ENCODE measurements around the gene CPLX1. TPM values are rescaled to one million over a fixed set of nuclear protein-coding genes. Genes with fewer than 3 reads are reported as not detected.
A peak's percentile ranks its signal among the peaks of the same experiment; 100 is the strongest.

The CPLX1 gene
- total and polyA plus RNA-seq, 12 donors: 1.7 to 25.3 (median 7.5) TPM

DNA sequence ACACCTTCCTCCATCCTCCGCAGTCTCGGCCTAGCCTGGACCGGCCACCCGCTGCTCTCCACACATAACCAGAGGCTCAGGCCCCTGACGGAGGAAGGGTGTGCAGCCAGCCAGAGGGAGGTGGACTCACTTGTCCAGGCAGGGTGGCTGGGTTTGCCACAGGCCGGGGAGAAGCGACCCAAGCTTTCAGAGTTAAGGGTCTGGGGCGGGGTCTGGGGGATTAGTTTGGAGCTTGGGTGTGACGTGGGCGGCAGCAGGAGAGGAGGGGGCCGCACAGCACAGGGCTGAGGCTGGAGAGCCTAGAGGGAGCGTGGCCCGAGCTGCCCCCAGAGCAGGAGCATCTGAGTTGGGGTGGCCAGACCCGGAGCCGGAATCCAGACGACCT lies 22.4 kb upstream of the CPLX1 start:
- H3K9me3 ChIP-seq (replicated peaks in 1 of 3): no peaks in the 10 kb centered on the region
- no peaks in the 10 kb centered on the region for H3K27me3 ChIP-seq
- 87 to 99% (median 91%) methylated on average over 13 to 16 of the region's 16 CpGs for WGBS, 4 donors
- DNase-seq: no peak
- TF ChIP-seq, protein P1, sequence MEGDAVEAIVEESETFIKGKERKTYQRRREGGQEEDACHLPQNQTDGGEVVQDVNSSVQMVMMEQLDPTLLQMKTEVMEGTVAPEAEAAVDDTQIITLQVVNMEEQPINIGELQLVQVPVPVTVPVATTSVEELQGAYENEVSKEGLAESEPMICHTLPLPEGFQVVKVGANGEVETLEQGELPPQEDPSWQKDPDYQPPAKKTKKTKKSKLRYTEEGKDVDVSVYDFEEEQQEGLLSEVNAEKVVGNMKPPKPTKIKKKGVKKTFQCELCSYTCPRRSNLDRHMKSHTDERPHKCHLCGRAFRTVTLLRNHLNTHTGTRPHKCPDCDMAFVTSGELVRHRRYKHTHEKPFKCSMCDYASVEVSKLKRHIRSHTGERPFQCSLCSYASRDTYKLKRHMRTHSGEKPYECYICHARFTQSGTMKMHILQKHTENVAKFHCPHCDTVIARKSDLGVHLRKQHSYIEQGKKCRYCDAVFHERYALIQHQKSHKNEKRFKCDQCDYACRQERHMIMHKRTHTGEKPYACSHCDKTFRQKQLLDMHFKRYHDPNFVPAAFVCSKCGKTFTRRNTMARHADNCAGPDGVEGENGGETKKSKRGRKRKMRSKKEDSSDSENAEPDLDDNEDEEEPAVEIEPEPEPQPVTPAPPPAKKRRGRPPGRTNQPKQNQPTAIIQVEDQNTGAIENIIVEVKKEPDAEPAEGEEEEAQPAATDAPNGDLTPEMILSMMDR (IDR thresholded peaks at IDR 0.05): no peak
- TF ChIP-seq POLR2A (IDR thresholded peaks at IDR 0.05): no peak
- H3K27ac ChIP-seq: no peak overlapping the region
- peaks cover 0 to 29% of the 10 kb centered on the region in 2 donors for H3K36me3 ChIP-seq (replicated peaks in 1 of 2)
- intact Hi-C loops (cut with DNase I): no loop called here
- H3K4me1 ChIP-seq (replicated peaks in 1 of 2): peaks cover 12 to 19% of the 10 kb centered on the region in 2 donors
- H3K4me3 ChIP-seq: no peak overlapping the region

DNA sequence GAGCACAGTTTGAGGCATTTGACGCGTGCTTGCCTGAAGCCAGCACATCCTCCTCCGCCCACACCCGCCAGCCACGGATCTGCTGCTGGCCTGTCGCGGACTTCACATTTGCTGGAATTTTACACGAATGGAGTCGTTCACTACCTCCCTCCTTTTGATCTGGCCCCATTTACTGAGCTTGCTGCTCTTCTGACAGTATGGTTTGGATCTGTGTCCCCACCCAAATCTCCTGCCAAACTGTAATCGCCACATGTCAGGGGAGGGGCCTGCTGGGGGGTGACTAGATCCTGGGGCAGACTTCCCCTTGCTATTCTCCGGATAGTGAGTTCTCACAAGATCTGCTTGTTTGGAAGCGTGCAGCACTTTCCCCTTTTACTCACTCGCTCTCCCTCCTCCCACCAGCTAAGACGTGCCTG lies 19.9 kb upstream of the CPLX1 start:
- intact Hi-C loops (cut with DNase I): no loop called here
- DNase-seq: peak in 3 of 7 donors; percentile 52 to 68 (median 53)
- no peak overlapping the region for H3K27ac ChIP-seq
- H3K36me3 ChIP-seq (replicated peaks in 1 of 2): peaks cover 0 to 17% of the 10 kb centered on the region in 2 donors
- WGBS, 4 donors: 51 to 77% (median 69%) methylated on average over 11 to 14 of the region's 14 CpGs
- peaks cover 11 to 16% of the 10 kb centered on the region in 2 donors for H3K4me1 ChIP-seq (replicated peaks in 1 of 2)
- H3K27me3 ChIP-seq: no peaks in the 10 kb centered on the region
- peaks cover 0 to 1% (median 0%) of the 10 kb centered on the region in 3 donors for H3K9me3 ChIP-seq (replicated peaks in 1 of 3)
- no peak for TF ChIP-seq POLR2A (IDR thresholded peaks at IDR 0.05)
- TF ChIP-seq, protein P1 (IDR thresholded peaks at IDR 0.05): no peak
- H3K4me3 ChIP-seq: no peak overlapping the region

DNA sequence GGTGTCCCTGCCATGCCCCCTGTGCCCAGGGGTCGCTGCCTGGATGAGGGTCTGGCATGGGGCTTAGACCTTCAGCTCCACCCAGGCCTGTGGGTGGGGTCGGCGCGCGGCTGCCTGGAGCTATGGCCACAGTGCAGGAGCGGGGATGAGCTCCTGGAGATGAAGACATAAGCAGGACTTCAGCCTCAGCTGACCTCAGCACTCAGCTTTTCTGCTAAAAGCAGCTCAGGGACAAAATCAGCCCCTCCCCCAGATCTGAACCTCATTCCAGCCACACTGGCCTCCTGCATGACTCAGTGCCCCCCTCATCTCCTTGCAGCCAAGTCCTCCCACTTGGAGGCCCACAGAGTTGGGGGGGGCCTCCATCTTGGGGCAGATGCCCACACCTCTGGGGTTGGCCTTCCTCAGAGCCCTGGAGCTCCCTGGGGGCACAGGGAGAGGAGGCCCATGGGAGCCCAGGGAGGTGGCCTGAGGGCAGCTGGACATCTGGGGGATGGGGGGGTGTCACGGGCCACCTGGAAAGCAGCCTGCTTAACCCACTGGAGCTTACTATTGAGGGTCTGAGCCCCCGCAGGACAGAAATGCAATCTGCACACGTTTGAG lies 19.4 kb upstream of the CPLX1 start:
- H3K27me3 ChIP-seq: no peaks in the 10 kb centered on the region
- WGBS, 4 donors: 38 to 62% (median 49%) methylated on average over 4 to 9 of the region's 9 CpGs
- DNase-seq: peak; percentile 52 to 87 (median 70)
- H3K4me3 ChIP-seq: no peak overlapping the region
- peaks cover 6 to 11% of the 10 kb centered on the region in 2 donors for H3K4me1 ChIP-seq (replicated peaks in 1 of 2)
- TF ChIP-seq, protein P1 (IDR thresholded peaks at IDR 0.05): no peak
- no peak for TF ChIP-seq POLR2A (IDR thresholded peaks at IDR 0.05)
- no peak overlapping the region for H3K27ac ChIP-seq
- H3K9me3 ChIP-seq (replicated peaks in 1 of 3): peaks cover 0 to 4% (median 0%) of the 10 kb centered on the region in 3 donors
- H3K36me3 ChIP-seq (replicated peaks in 1 of 2): peaks cover 0 to 13% of the 10 kb centered on the region in 2 donors
- intact Hi-C loops (cut with DNase I): no loop called here

DNA sequence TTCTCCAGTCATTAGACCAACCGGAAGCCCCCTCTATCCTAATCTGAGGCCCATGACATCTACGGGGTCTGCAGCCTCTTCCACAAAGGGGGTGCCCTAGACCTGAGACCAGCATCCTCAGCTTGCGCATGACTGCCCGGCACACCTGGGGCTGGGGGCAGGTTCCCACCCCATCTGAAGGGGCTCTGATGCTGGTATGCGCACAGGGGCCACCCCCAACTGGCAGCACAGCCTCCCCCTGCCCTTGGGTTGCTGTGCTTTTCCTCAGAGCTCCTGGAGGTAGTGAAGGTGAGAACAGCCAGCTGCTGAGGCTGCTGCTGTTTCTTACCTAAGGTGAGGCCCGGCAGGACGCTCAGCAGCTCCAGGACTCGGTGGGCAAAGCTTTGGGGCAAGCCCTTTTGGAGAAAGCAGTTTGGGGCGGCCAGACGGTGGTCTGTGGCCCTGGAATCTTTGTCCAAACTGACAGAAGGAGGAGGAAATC lies 18.9 kb upstream of the CPLX1 start:
- Histone ChIP-seq H3K9me3 (replicated peaks in 1 of 3) (peaks cover 0 to 4% (median 0%) of the 10 kb centered on the region in 3 donors), H3K27ac (no peak overlapping the region), H3K4me1 (replicated peaks in 1 of 2) (peaks cover 3 to 7% of the 10 kb centered on the region in 2 donors), H3K4me3 (no peak overlapping the region), H3K36me3 (replicated peaks in 1 of 2) (peaks cover 0 to 7% of the 10 kb centered on the region in 2 donors), H3K27me3 (no peaks in the 10 kb centered on the region)
- WGBS, 4 donors: 80 to 92% (median 87%) methylated on average over 1 to 10 of the region's 10 CpGs
- intact Hi-C loops (cut with DNase I): no loop called here
- TF ChIP-seq, protein P1 (IDR thresholded peaks at IDR 0.05): no peak
- TF ChIP-seq POLR2A (IDR thresholded peaks at IDR 0.05): no peak
- DNase-seq: no peak

All from adrenal gland (tissue), 12 donors.